ENCODE measurements around the gene HES7.
A peak's percentile ranks its signal among the peaks of the same experiment; 100 is the strongest.
"Not testable (repeated sequence)": the region's sequence is repeated elsewhere in the genome, so short reads cannot be mapped to it uniquely, and the experiment has no call there.

HES7 gene

GRCh38 chr17:8121681-8122421 lies 2.1 kb downstream of the HES7 start:
- peak; percentile 74 for DNase-seq

DNA sequence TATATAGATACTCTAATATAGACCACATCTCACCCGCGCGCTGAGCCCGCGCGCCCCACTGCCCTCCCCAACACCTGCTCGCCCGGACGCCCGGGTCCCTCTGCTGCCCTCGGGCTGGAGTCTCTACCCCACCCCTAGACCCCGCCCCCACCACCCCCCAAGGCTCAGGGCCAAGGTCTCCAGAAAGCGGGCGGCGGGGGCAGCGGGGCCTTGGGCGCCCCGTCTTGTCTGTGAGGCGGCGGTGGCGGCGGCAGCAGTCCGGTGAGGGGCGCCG lies 2.6 kb downstream of the HES7 start:
- no peak for DNase-seq

DNA sequence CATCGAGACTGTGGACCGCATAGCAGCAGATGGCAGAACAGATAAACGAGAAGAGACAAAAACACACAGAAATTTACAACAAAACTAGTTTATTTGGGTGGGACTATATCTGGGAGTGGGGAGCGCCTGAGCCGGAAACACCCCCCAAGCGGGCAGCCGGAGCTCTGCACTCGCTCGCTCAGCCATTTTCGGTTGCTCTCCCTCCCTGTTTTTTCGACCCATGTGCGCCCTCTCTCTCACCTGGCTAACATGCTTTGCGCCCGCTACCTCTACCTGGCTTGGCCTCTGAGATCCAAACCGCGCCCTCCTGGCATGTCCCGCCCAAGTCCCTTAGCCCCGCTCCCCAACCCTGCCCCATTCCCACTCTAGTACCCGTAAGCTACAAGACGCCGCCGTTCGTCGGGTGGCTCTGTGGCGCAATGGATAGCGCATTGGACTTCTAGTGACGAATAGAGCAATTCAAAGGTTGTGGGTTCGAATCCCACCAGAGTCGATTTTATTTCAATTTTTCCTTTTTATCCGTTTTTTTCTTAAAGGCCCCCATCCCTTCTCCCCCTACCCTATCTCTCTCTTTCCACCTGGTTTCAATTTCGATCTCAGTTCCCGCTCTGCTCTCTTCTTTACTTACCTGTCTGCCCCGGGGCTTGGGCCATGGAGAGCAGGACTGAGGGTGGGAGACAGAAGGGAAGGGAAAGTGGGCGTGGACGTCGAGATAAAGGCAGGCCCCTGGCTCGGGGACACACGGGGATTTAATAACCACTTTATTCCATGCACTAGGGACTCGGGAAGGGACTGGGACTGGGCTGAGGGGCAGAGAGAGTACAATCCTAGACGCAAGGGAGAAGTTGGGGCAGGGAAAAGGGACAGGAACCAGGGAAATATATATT lies 3.1 kb downstream of the HES7 start:
- peak; percentile 82 for DNase-seq

DNA sequence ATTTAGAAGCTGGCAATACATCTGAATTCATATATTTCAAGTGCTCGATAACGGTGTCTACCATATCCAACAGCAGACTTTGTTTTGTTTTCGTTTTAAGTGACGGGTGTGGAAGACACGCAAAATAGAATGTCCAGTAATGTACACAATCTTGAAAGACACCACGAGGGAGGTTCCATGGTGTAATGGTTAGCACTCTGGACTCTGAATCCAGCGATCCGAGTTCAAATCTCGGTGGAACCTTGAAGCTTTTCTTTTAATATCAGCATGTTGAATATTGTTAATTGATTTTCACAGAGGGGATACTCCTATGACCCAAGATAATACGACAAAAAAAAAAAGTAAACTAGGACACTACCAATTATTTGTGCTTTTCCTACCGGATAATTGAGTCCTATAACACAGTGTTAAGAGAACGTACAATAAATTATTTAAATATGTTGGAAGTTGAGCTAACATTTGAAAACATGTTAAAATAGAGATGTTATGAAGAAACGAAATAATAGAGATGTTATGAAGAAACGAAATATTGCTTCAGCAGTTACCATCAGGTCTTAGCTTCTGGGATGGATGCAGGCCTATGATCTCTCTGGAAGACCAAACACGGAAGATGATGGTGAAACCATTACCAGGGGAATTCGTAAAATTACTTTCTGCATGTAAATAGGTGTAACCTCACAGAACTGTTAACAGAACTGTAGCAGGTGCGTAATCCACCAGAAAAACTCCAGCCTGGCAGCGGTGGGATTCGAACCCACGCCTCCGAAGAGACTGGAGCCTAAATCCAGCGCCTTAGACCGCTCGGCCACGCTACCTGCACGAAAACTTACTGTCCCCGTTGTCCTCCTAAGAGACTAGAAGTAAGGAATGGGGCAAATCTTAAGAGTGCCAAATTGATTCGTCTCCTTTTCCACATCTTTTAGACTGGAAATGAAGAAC lies 4.1 kb downstream of the HES7 start:
- peak; percentile 94 for DNase-seq

- peak; percentile 84 for DNase-seq
Measured at GRCh38 chr17:8118769-8119580, 4.9 kb downstream of the HES7 start.

GRCh38 chr17:8117980-8118768 lies 5.7 kb downstream of the HES7 start, which contains the start of gene ALOXE3:
Gene ALOXE3 (minus strand): TSS chr17:8118514. CDS start chr17:8117990, 524 bp downstream.
- peak; percentile 71 for DNase-seq

- DNase-seq: no peak
Measured at GRCh38 chr17:8117367-8117979, 6.4 kb downstream of the HES7 start.

GRCh38 chr17:8116776-8117175 lies 7.1 kb downstream of the HES7 start:
- DNase-seq: no peak

GRCh38 chr17:8110907-8111306 lies 13.0 kb downstream of the HES7 start:
- no peak for DNase-seq

GRCh38 chr17:8110456-8110804 lies 13.5 kb downstream of the HES7 start:
- no peak for DNase-seq

- DNase-seq: peak; percentile 27
Measured at GRCh38 chr17:8109661-8110455, 14.0 kb downstream of the HES7 start.

DNA sequence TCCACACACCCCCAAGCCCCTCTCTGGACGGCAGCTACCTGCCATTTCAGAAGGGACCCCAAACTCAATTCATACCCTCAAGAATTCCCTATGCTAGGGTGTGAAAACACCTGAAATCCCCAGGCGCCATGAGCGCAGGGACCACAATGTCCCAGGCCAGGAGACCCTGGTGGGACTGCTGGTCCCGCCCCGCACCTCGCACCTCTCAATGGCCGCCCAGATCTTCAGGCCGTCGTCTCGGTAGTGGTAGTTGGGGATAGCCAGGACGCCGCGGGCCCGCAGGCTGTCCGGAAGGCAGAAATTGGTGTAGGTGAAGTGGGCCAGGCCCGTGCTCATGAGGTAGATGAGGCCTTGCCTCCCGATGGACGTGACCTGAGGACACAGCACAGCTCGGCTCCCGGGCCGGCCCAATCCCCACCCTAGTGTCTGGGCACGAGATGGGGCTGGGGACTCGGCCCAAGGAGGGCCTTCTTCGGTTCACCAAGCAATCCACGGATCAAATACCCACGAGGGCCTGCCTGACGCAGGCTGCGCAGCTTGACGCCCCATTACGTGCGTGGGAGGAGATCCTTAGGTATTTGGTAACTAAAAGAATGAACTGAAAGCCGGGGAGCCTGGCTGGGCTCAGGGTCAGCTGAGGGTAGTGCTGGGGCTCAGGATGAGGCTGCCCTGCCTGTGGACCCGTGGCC lies 14.8 kb downstream of the HES7 start:
- DNase-seq: no peak

GRCh38 chr17:8106980-8107379 lies 16.9 kb downstream of the HES7 start:
- DNase-seq: not testable (repeated sequence)

DNA sequence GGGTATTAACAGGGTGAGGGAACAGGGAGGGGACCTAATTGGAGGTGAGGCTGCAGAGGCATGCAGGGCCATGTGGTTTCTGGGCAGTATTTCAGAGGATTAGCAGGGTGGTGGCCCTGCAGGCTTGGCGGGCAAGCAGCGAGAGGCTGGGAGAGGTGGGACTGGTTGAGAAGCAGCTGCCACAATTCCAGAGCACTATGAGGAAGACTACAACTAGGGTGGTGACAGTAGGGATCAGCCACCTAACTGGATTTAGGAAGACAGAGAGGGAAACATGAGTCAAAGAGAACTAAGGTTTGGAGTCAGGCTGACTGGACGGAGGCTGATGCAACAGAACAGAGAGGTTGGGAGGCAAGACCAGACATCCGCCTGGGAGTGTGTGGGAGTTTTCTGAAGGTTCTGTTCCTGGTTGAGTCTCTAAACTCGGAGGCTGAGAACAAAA lies 17.9 kb downstream of the HES7 start:
- peak; percentile 47 for DNase-seq

- DNase-seq: no peak
Measured at GRCh38 chr17:8104911-8105310, 19.0 kb downstream of the HES7 start.

- DNase-seq: no peak
Measured at GRCh38 chr17:8103549-8103948, 20.4 kb downstream of the HES7 start.

- no peak for DNase-seq
Measured at GRCh38 chr17:8101721-8102120, 22.2 kb downstream of the HES7 start.

GRCh38 chr17:8100763-8101162 lies 23.1 kb downstream of the HES7 start:
- no peak for DNase-seq

GRCh38 chr17:8100111-8100510 lies 23.8 kb downstream of the HES7 start:
- DNase-seq: no peak
